Suprapubic skin (tissue), 3 donors: ENCODE results near the gene MED25.

Source experiments
- CTCF ChIP-seq, 2 donors: fragments of 200-600 bp in 1 of 2; fragments of 450-650 bp in 1 of 2; sonication (generic) in 1 of 2; IDR thresholded peaks; one replicate each; pipeline ENCODE4 v1.5.1; 2016 to 2019; ENCODE audit warnings: antibody characterized with exemption in 2 of 2, mild to moderate bottlenecking in 1 of 2, moderate library complexity in 1 of 2
- POLR2A ChIP-seq, 2 donors: fragments of 450-650 bp; IDR thresholded peaks; one replicate each; pipeline ENCODE4 v1.6.1; 2017; ENCODE audit warnings: antibody characterized with exemption in 2 of 2, mild to moderate bottlenecking in 2 of 2, moderate library complexity in 2 of 2

- TF ChIP-seq CTCF (IDR thresholded peaks at IDR 0.05): no peak
- no peak for TF ChIP-seq POLR2A (IDR thresholded peaks at IDR 0.05)
Observed at GRCh38 chr19:49829200-49829599, 11.1 kb downstream of the MED25 start.
